ENCODE data around the gene RAB34. TPM values are rescaled to one million over a fixed set of nuclear protein-coding genes. Genes with fewer than 3 reads are reported as not detected.

The RAB34 gene
- total RNA-seq, 3 donors from 2014 or later: 11.3 to 100 (median 14.1) TPM

DNA sequence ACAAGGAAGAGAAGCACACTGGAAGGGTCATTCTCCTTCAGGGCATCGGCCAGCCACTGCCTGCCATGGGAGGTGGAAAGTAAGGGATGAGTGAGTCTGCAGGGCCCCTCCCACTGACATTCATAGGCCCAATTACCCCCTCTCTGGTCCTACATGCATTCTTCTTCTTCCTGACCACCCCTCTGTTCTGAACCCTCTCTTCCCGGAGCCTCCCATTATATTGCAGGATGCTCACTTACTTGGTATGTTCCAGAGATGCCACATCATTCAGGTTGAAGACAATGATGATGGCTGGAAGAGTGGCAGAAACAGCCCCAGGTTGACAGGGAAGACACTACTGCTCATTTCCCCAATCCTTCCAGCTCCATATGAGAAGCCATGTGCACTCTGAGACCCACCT is 2.5 kb downstream of the RAB34 start:
- no peak for ATAC-seq

DNA sequence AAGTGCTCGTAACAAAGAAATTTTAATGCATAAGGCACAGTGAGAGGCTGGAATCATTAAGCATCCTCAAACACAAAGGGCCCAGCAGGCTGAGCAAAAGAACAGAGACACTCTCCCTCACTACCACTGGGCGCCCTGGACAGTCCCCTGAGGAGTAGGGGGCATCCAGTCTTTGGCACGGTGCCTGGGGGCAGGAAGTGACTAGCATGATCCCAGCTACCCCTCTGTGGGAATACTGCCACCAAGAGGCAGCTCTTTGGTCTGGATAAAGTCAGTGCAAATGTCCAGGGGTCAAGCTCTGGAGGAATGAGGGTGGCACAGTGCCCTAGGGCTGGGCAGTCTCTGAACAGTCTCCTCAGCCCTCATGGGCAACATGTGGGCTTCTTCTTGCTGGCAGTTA is 3.4 kb downstream of the RAB34 start:
- Mint-ChIP-seq H3K9me3 (no peaks in the 10 kb centered on the region), H3K36me3 (ENCODE audit: insufficient read depth) (no peaks in the 10 kb centered on the region), H3K4me1 (ENCODE audit: low read depth) (peaks cover 26% of the 10 kb centered on the region), H3K27me3 (ENCODE audit: low read depth) (peaks cover 14% of the 10 kb centered on the region), H3K4me3 (no peak overlapping the region)
- ATAC-seq (no peak), DNase-seq (no peak)

More for the DNA sequence above, 2.5 kb downstream of the RAB34 start:
- H3K9me3 Mint-ChIP-seq: no peaks in the 10 kb centered on the region
- H3K4me3 Mint-ChIP-seq: no peak overlapping the region
- no peak for DNase-seq
- H3K36me3 Mint-ChIP-seq (ENCODE audit: insufficient read depth): peaks cover 5% of the 10 kb centered on the region
- H3K4me1 Mint-ChIP-seq (ENCODE audit: low read depth): peaks cover 29% of the 10 kb centered on the region
- peaks cover 14% of the 10 kb centered on the region for H3K27me3 Mint-ChIP-seq (ENCODE audit: low read depth)

DNA sequence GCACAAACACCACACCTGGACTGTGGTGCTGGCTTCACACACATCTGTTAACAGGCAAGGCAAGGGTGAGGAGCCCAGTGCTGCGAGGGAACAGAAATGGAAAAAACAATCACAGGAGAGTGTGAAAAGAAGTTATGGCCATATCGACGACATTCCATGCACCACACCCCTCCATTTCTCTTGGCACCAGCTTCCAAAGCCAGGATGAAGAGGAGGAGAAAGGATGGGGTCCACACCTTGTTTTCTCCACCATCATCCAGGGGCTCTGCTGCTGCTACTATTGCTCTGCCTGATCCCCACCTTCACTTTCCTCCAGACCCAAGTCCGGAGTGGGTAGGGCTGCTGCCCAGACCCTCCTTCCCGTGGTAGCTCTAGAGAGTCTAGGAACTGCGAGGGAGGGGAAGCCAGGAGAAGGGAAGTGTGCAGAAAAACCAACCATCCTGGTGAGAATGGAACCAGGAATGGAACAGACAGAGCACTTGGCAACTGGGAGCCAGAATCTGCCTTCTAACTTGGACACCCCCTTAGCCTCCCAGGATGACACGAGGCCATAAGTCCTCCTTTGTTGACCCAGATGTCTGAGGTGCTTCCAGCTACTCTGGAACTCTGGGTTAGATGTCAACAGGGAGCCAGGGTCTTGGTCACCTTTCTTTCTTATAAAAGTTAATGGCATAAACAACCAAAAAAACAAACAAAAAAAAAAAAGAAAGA is 4.8 kb downstream of the RAB34 start:
- H3K4me1 Mint-ChIP-seq (ENCODE audit: low read depth): peaks cover 18% of the 10 kb centered on the region
- no peaks in the 10 kb centered on the region for H3K9me3 Mint-ChIP-seq
- ATAC-seq: no peak
- no peaks in the 10 kb centered on the region for H3K36me3 Mint-ChIP-seq (ENCODE audit: insufficient read depth)
- H3K27me3 Mint-ChIP-seq (ENCODE audit: low read depth): peaks cover 11% of the 10 kb centered on the region
- H3K4me3 Mint-ChIP-seq: peak overlapping the region; percentile 80
- DNase-seq: no peak

DNA sequence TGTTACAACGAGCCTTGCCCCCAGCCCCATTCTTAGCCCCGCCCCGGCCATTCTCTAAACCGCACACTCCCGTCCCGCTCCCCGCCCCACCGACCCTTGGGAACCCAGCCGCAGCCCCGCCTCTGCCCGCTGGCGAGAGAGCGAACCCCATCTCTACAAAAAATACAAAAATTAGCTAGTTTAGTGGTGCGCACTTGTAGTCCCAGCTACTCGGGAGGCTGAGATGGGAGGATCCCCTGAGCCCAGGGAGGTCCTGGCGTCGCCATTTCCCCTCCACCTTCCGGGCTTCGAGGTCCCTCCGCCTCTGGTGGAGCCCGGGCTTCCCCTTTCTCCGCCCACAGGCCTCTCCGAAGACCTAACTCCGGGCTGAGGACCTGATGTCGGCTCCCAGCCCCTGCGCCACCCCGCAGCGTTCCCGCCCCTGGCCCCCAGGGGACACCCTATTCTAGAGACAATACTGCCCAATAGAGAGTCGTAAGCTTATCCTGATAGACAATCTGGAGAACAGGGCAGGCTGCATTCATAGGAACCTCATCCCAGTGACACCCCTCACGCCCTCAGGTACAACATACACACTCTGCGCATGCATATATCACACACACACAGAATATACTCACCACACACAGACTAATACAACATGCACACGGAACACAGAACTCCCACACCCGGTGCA is 5.5 kb downstream of the RAB34 start:
- Mint-ChIP-seq H3K27me3 (ENCODE audit: low read depth) (peaks cover 11% of the 10 kb centered on the region), H3K9me3 (no peaks in the 10 kb centered on the region), H3K4me3 (peak overlapping the region; percentile 80), H3K4me1 (ENCODE audit: low read depth) (peaks cover 18% of the 10 kb centered on the region), H3K36me3 (ENCODE audit: insufficient read depth) (no peaks in the 10 kb centered on the region)
- ATAC-seq (peak; percentile 36 to 42), DNase-seq (peak; percentile 51)

DNA sequence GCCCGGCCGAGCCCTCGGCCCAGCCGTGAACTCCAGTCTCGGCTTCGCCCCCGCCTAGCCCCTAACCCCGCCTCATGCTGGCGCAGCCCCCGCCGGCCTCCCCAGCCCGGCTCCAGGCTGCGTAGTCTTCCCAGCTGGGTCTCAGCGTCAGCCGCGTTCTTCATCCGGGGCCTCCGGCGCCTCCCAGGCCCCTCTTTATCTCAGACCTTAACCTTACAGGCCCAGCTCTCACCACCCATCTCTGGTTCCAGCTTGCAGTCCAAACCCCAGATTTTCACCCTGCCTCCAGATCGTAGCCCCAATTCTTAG is 6.0 kb downstream of the RAB34 start, which contains the start of gene PROCA1:
Gene PROCA1, minus strand, starts transcription at position 166 of the 309 bp plus-strand sequence. CDS start 228 bp downstream, outside the sequence.
- Mint-ChIP-seq H3K36me3 (ENCODE audit: insufficient read depth) (no peaks in the 10 kb centered on the region), H3K27me3 (ENCODE audit: low read depth) (peaks cover 11% of the 10 kb centered on the region), H3K4me3 (peak within 1 kb of the TSS; percentile 80), H3K4me1 (ENCODE audit: low read depth) (peaks cover 18% of the 10 kb centered on the region), H3K9me3 (no peaks in the 10 kb centered on the region)
- ATAC-seq (peak; percentile 34 to 42), DNase-seq (no peak)

DNA sequence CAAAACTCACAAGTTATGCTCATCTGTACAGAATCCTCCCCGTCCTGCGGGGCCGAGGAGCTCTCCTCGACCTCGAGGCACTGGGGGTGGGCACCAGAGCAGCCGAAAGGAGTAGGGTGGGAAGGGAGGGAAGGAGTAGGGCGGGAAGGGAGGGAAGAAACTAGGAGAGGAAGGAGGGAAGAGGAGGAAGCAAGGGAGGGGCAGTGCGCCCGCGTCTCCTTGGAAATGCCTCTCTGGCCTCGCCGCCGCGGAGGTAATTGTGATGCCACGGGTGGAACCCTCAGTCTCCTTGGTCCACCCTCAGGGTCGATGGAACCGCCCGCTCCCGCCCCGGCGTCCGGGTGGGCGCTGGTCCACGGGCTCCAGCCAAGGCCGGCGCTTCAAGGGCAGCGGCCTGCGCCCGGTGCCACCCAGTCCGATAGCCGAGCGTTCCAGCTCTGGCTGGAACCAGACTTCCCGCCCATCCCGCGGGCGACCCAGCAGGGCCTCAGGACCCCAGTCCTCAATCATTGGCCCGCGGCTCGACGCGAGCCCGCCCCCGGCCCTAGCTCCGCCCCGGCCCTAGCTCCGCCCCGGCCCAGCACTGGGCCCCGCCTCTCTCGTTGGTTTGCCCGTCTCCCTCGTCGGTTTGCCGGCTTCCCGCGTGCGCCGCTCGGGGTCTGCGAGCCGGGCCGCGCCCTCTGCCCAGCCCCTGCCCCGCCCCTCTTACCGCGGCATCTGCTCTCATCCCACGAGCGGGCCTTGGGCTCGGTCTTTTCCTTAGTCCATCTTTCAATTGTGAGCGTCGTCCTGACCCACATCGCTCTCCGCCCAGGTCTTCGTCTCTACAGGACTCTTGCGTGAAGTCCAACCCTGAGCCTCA is 6.6 kb downstream of the RAB34 start:
- no peaks in the 10 kb centered on the region for H3K9me3 Mint-ChIP-seq
- DNase-seq (peak; percentile 85), ATAC-seq (peak; percentile 89 to 93)
- peaks cover 18% of the 10 kb centered on the region for H3K4me1 Mint-ChIP-seq (ENCODE audit: low read depth)
- H3K36me3 Mint-ChIP-seq (ENCODE audit: insufficient read depth): no peaks in the 10 kb centered on the region
- H3K4me3 Mint-ChIP-seq: peak overlapping the region; percentile 80
- peaks cover 7% of the 10 kb centered on the region for H3K27me3 Mint-ChIP-seq (ENCODE audit: low read depth)

DNA sequence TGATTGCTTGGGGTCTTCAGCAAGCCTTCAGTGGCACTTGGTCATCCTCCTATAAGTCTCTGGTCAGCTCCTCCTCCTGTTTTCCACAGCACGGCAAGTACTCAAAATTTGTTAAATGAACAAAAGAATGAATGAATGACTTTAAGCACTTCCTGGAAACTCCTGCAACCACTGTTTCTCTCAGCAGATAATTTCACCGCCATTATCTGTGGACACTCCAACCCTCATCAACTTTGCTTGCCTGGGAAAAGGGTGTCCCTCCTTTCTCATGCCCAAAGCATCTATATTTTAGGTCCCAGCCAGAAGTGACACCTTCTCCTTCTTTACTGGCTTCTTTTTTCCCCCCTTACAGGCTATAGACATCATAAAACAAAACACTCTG is 10.3 kb downstream of the RAB34 start:
- peaks cover 9% of the 10 kb centered on the region for H3K36me3 Mint-ChIP-seq (ENCODE audit: insufficient read depth)
- no peaks in the 10 kb centered on the region for H3K9me3 Mint-ChIP-seq
- peaks cover 14% of the 10 kb centered on the region for H3K4me1 Mint-ChIP-seq (ENCODE audit: low read depth)
- no peaks in the 10 kb centered on the region for H3K27me3 Mint-ChIP-seq (ENCODE audit: low read depth)
- H3K4me3 Mint-ChIP-seq: no peak overlapping the region
- ATAC-seq (no peak), DNase-seq (no peak)

DNA sequence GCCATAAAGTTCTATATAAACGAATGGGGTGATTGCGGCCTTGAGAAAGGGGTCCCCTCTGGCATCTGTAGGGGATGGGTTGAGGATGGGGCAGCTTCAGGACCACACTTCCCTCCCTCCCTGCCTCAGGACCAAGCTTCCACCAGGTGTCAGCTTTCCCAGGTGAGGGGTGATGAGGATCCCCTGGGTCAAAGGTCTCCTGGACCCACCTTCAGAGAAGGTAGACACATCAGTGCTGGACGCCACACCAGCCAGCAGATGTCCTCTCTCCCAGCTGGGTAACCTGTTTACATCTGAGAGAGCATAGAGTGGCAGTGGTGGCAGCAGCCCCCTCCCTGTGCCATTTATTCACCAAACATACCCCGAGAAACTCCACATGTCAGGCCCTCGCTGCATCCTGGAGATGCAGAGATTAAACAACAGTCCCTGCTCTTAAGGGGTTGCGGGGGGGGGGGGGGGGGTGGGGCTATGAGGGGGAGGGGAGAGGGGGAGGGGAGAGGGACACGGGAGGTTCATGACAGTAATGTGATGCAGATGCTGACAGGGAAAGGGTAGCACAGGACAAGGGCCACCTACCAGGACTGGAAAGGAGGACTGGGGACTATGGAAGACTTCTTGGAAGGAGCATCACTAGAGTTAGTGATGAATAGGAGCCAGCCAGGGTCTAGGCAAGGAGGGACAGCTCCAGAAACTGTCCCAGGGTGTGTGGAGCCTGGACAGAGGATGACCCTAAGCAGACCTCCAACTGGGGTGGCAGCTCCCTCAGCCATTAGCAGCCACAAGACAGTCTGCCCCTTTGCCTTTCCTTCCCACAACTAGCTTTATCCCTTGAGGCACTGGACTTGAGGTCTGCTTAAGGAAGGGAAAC is 11.0 kb downstream of the RAB34 start:
- no peak overlapping the region for H3K4me3 Mint-ChIP-seq
- H3K4me1 Mint-ChIP-seq (ENCODE audit: low read depth): peaks cover 8% of the 10 kb centered on the region
- no peaks in the 10 kb centered on the region for H3K27me3 Mint-ChIP-seq (ENCODE audit: low read depth)
- DNase-seq (no peak), ATAC-seq (no peak)
- peaks cover 12% of the 10 kb centered on the region for H3K36me3 Mint-ChIP-seq (ENCODE audit: insufficient read depth)
- no peaks in the 10 kb centered on the region for H3K9me3 Mint-ChIP-seq

DNA sequence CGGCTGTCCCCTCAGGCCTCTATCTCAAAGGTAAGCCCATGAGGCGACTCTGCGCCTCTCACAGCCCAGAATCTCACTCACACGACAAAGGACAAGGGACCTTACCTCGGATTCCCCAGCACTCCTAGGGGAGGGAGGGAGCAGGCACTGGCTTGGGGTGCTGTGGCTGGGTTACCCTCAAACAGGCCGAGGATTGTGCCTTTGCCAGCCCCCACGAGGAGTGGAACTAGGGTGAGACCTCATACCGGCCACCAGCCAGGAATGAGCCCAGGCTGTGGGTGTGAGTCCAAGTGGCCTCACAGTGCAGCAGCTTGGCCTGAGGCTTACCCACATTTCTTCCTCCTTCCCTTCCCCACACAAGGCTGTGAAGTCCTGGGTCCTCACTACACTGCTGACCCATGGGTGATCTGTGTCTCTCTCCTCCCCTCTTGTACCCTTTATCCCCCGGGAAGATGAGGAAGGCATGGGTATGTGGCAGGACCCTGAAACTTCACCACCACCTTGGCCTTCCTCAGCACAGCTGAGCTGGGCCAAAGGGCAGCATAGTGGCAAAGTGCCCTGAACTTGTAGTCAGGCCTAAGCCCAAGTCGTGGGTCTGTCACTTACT is 11.8 kb downstream of the RAB34 start:
- Mint-ChIP-seq H3K4me3 (no peak overlapping the region), H3K9me3 (no peaks in the 10 kb centered on the region), H3K36me3 (ENCODE audit: insufficient read depth) (peaks cover 16% of the 10 kb centered on the region), H3K27me3 (ENCODE audit: low read depth) (no peaks in the 10 kb centered on the region), H3K4me1 (ENCODE audit: low read depth) (peaks cover 3% of the 10 kb centered on the region)
- no peak for ATAC-seq
- DNase-seq: no peak

DNA sequence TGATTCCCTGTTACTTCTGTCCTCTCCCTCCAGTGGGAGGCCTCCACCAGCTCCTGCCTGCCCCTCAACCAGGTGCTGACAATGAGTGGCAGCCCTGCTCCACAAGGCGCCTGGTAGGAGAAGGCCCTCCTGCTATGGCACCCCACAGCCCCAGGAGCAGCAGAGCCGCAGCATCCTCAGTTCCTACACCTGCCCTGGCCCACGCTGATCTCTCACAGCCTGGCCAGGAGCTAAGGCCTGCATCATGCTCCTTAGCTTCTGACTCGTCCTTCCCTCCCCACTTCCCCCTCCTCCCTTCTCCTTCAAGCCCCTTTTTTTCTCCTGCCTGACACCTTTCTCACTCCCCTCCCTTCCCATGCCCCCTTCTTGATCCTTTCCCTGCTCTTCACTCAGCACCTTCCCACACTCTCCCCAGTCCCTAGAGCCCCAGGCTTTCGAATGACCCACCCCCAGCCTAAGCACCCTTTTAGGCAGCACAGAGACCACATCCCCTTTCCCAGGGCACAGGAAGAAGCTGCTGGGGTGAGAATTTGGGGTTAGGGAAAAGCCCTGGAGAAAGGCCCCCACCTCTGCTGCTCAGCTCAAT is 12.5 kb downstream of the RAB34 start:
- Mint-ChIP-seq H3K27me3 (ENCODE audit: low read depth) (no peaks in the 10 kb centered on the region), H3K4me3 (no peak overlapping the region), H3K4me1 (ENCODE audit: low read depth) (no peaks in the 10 kb centered on the region), H3K9me3 (no peaks in the 10 kb centered on the region), H3K36me3 (ENCODE audit: insufficient read depth) (peaks cover 19% of the 10 kb centered on the region)
- DNase-seq: no peak
- no peak for ATAC-seq

DNA sequence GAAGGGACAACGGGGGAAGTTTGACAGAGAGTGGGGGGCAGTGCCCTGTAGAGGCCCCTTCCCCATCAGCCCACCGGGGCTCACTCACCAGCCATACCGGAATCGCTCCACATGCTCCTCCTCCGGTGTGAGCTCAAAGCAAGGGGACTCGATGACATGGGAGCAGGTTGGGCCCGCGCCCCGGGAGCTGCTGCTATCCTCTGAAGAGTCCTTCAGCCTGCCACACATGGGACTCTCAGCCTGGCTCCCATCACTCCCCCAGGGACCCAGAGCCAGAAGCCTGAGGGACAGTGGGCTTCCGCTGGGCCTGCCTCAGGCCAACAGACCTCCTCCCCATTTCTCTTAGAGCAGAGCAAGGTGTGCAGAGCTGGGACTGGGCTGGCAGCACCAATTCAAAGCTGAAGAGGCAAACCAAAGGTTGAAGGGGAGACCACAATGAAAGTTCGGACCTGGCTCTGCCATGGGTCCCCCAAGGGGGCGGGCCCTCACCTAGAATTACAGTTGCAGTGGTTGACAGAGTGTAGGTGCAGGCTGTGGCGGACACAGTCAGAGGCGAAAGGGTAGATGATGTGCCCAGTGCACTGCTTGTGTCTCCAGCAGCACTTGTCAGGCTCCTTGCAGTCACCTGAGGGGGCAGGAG is 13.3 kb downstream of the RAB34 start:
- H3K4me3 Mint-ChIP-seq: no peak overlapping the region
- DNase-seq: no peak
- no peaks in the 10 kb centered on the region for H3K9me3 Mint-ChIP-seq
- no peaks in the 10 kb centered on the region for H3K27me3 Mint-ChIP-seq (ENCODE audit: low read depth)
- ATAC-seq: no peak
- peaks cover 22% of the 10 kb centered on the region for H3K36me3 Mint-ChIP-seq (ENCODE audit: insufficient read depth)
- no peaks in the 10 kb centered on the region for H3K4me1 Mint-ChIP-seq (ENCODE audit: low read depth)

DNA sequence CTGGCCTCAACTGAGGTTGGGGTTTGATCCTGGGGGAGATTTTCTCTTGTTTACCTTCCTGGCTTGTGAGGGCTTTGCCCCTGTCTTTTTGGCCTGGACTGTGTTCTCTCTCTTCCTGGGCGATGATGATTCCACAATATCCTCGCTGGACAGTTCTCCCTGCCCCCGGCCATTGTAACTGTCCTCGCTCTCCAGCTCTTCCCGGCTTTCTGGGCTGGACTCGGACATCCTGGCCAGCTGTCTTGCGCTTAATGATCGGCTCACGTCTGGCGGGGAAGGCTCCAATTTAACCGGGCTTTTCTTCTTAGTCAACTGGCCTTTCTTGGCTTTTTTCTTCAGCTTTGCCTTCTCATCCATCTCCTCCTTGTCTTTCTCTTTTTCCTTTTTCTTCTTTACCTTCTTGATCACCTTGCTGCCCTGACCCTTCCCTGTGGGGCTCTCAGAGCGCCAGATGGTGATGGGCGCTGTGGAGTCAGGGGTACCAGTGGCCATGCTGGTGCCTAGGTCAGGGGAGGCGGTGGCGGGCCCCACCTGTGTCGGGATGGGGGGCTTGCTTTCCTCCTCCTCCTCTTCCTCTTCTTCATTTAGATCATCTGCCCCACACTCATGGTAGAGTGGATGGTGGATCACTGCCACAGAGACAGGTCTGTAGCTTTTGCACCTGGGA is 14.0 kb downstream of the RAB34 start:
- no peak for ATAC-seq
- no peaks in the 10 kb centered on the region for H3K9me3 Mint-ChIP-seq
- no peaks in the 10 kb centered on the region for H3K4me1 Mint-ChIP-seq (ENCODE audit: low read depth)
- no peaks in the 10 kb centered on the region for H3K27me3 Mint-ChIP-seq (ENCODE audit: low read depth)
- H3K4me3 Mint-ChIP-seq: no peak overlapping the region
- H3K36me3 Mint-ChIP-seq (ENCODE audit: insufficient read depth): peaks cover 22% of the 10 kb centered on the region
- DNase-seq: no peak
